Measurements from ENCODE around the gene ANO3.

Gene ANO3

DNA sequence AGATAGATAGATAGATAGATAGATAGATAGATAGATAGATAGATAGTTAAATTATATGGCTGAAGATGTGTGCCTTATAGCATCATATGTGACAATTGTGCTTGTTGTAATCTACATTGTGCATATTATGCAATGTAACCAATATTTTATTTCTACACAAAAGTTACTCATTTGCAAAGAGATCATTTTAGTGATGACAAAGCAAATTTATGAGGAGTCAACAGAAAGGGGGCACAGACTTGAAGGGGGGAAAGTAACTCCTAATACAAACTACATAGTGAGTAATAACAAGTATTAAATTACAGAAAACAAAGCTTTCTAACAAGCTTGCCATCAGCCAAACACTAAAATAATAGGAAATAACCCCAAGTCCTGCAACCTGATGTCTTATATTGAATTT is 133.3 kb downstream of the ANO3 start:
- Mint-ChIP-seq H3K27ac (no peak overlapping the region), H3K27me3 (ENCODE audit: low read depth, poor library complexity) (peaks cover 3% of the 10 kb centered on the region), H3K9me3 (no peaks in the 10 kb centered on the region), H3K4me3 (no peak overlapping the region), H3K4me1 (no peaks in the 10 kb centered on the region), H3K36me3 (ENCODE audit: low read depth) (no peaks in the 10 kb centered on the region)
- TF ChIP-seq, protein P1, sequence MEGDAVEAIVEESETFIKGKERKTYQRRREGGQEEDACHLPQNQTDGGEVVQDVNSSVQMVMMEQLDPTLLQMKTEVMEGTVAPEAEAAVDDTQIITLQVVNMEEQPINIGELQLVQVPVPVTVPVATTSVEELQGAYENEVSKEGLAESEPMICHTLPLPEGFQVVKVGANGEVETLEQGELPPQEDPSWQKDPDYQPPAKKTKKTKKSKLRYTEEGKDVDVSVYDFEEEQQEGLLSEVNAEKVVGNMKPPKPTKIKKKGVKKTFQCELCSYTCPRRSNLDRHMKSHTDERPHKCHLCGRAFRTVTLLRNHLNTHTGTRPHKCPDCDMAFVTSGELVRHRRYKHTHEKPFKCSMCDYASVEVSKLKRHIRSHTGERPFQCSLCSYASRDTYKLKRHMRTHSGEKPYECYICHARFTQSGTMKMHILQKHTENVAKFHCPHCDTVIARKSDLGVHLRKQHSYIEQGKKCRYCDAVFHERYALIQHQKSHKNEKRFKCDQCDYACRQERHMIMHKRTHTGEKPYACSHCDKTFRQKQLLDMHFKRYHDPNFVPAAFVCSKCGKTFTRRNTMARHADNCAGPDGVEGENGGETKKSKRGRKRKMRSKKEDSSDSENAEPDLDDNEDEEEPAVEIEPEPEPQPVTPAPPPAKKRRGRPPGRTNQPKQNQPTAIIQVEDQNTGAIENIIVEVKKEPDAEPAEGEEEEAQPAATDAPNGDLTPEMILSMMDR (IDR thresholded peaks at IDR 0.05) = no peak
- no peak for DNase-seq

DNA sequence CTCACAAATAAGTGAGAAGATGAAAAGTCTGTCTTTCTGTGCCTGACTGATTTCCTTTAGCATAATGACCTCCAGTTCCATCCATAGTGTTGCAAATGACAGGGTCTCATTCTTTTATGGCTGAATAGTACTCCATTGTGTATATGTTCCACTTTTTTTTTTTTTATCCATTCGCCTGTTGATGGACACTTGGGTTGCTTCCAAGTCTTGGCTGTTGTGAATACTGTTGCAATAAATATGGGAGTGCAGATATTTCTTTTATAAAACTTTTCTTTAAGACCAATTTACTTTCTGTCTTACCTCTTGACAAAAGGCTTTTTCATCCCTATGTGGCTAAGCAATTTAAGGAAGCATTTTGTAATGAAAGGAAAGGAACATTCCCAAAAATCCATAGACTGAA is 135.6 kb downstream of the ANO3 start:
- Mint-ChIP-seq H3K27ac (no peak overlapping the region), H3K27me3 (ENCODE audit: low read depth, poor library complexity) (no peaks in the 10 kb centered on the region), H3K4me3 (no peak overlapping the region), H3K4me1 (no peaks in the 10 kb centered on the region), H3K9me3 (no peaks in the 10 kb centered on the region), H3K36me3 (ENCODE audit: low read depth) (no peaks in the 10 kb centered on the region)
- TF ChIP-seq, protein P1 (IDR thresholded peaks at IDR 0.05) = no peak
- DNase-seq = no peak

DNA sequence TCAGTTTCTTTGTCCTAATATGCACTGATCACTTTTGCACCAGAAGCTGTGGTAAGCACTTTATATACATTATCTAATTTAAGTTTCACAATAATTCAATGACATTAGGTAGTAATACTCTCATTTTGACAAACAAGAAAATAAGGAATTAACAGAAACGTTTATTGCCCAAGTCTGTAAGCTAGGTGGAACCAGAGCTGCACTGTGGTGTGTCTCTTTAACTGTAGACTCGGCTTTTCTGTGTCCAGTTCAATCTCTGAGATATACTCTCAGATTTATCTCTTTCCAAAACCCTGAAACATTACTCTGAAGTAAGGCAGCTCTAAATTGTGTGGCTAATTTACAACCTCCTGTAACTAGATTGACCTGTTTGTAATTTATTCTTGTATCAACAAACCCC is 139.1 kb downstream of the ANO3 start:
- H3K4me1 Mint-ChIP-seq = peaks cover 10% of the 10 kb centered on the region
- TF ChIP-seq, protein P1 (IDR thresholded peaks at IDR 0.05) = no peak
- H3K27ac Mint-ChIP-seq = no peak overlapping the region
- DNase-seq = no peak
- no peak overlapping the region for H3K4me3 Mint-ChIP-seq
- no peaks in the 10 kb centered on the region for H3K36me3 Mint-ChIP-seq (ENCODE audit: low read depth)
- no peaks in the 10 kb centered on the region for H3K9me3 Mint-ChIP-seq
- no peaks in the 10 kb centered on the region for H3K27me3 Mint-ChIP-seq (ENCODE audit: low read depth, poor library complexity)

DNA sequence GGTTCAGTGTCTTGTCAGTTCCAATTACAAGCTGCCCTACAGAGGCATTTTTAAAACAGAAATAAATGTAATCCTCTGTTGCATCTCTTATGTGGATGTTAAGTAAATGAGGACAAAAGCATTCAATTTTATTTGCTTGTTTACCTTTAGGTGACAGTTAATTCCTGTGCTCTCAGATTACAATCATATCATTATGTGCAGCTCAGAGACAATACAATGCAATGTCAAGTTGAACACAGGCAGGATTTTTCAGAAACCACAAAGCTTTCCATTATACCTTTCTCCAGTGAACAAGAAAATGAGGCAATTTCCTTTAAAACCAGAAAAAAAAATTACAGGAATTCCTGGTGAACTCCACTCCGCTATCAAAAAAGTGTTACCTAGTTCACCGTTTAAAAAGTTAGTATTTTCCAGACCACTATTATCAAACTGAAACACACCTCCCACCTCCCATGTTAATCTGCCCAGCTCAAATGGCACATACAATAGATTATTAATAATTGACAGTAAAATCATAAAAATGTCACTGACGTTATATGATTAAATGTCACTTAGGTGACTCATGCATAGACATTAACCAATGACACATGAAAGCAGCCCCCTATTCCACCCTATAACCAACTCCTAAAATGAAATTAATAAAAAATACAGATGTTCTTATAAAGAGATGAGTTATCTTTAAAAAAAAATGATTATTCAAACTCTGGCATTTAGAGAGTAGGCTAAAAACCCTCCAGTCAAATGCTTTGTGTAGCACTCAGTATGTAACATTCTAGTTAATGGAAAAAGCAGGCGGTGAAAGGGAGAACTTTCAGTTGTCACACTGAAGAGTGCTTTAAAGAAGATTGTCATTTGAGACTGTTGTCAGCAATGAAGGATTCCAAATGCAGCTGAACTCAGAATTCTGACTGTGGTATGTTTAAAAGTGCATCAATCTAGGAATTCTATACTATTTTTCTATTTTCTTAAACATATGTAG is 141.6 kb downstream of the ANO3 start:
- TF ChIP-seq, protein P1 (IDR thresholded peaks at IDR 0.05) = no peak
- no peaks in the 10 kb centered on the region for H3K27me3 Mint-ChIP-seq (ENCODE audit: low read depth, poor library complexity)
- H3K9me3 Mint-ChIP-seq = no peaks in the 10 kb centered on the region
- H3K4me1 Mint-ChIP-seq = peaks cover 12% of the 10 kb centered on the region
- H3K4me3 Mint-ChIP-seq = no peak overlapping the region
- no peak for DNase-seq
- H3K27ac Mint-ChIP-seq = no peak overlapping the region
- H3K36me3 Mint-ChIP-seq (ENCODE audit: low read depth) = no peaks in the 10 kb centered on the region

DNA sequence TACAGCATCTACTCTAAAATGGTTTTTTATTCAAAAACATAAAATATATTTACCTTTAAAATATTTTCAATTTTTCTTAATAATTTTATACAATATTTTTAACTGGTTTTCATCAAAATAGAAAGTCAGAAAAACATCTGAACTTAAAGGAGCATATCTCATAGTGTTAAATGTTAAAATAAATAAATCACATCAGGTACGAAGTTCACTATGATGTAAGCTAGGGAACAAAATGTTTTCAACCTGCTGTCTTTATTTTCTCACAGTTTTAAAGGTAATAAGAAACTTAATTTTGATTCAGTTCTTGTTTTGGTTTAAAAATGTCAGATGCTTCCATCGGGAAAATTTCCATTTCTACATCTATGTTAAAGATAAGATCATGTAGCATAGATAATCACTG is 142.5 kb downstream of the ANO3 start:
- H3K9me3 Mint-ChIP-seq = no peaks in the 10 kb centered on the region
- no peak overlapping the region for H3K27ac Mint-ChIP-seq
- H3K4me3 Mint-ChIP-seq = no peak overlapping the region
- H3K4me1 Mint-ChIP-seq = peaks cover 20% of the 10 kb centered on the region
- H3K36me3 Mint-ChIP-seq (ENCODE audit: low read depth) = no peaks in the 10 kb centered on the region
- TF ChIP-seq, protein P1 (IDR thresholded peaks at IDR 0.05) = no peak
- no peaks in the 10 kb centered on the region for H3K27me3 Mint-ChIP-seq (ENCODE audit: low read depth, poor library complexity)
- DNase-seq = no peak

DNA sequence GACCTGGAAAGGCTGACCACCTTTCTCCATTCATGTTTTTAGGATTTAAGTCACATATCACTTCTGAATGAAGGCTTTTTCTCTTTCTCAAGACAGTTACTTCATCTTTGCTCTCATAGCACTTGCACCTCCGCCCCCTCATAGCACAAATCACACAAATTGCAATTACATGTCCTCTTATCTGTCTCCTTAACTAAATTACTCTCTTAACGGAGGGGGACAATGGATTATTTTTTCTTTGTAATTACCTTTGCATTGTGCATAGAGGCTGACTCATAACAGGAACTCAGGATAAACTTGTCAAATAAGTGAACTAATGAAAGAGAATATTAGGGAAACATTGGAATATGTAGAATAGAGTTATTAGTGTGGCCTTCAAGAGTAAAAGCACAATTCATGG is 145.5 kb downstream of the ANO3 start:
- no peaks in the 10 kb centered on the region for H3K36me3 Mint-ChIP-seq (ENCODE audit: low read depth)
- no peaks in the 10 kb centered on the region for H3K27me3 Mint-ChIP-seq (ENCODE audit: low read depth, poor library complexity)
- TF ChIP-seq, protein P1 (IDR thresholded peaks at IDR 0.05) = no peak
- DNase-seq = no peak
- H3K9me3 Mint-ChIP-seq = no peaks in the 10 kb centered on the region
- H3K4me3 Mint-ChIP-seq = no peak overlapping the region
- peaks cover 20% of the 10 kb centered on the region for H3K4me1 Mint-ChIP-seq
- H3K27ac Mint-ChIP-seq = no peak overlapping the region
